ENCODE measurements around the gene HOXA6.

DNA sequence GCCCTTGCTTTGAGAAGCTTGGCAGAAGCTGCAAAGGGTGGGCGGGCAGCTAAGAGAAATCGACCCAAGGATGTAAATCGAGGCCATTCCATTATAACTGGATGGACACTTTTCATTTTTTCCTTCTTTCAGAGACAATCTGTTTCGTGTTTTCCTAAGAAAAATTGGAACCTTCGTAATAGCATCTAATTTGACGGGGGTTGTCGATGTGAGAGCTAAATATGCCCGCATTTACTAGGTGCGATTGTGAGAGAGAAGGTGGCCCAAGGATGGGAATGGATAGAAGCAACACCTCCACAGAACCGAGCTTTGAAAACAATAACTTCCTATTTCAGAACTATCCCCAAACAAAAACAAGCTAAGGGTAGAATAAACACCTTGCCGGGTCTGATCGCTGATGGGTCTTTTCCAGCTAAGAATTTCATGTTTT, 16.2 kb downstream of the HOXA6 start:
- TF ChIP-seq POLR2AphosphoS5 (IDR thresholded peaks at IDR 0.05; ENCODE audit: low read depth), result no peak
- no peak for TF ChIP-seq CTCF (IDR thresholded peaks at IDR 0.05; ENCODE audit: insufficient read depth, low read length)
